Neural cell (in vitro differentiated cells): ENCODE measurements around the gene TACR2. TPM values are rescaled to one million over a fixed set of nuclear protein-coding genes. Genes with fewer than 3 reads are reported as not detected.

Experiments used
- H2AFZ ChIP-seq: fragments of 200-600, 300-800 bp; sonication (generic), shearing (Covaris generic); 2 replicates; pipeline ENCODE4 v1.6.0; 2014; ENCODE audit warnings: low read depth, mild to moderate bottlenecking, antibody characterized with exemption, low read length, moderate library complexity
- H3F3A ChIP-seq: fragments of 200-600 bp; shearing (Covaris generic); 2 replicates; pipeline ENCODE4 v1.6.1; 2016; ENCODE audit warnings: mild to moderate bottlenecking, moderate library complexity, mixed read lengths, antibody characterized with exemption, low read length; ENCODE audit not compliant: insufficient read depth, poor library complexity, severe bottlenecking
- H3K27ac ChIP-seq: fragments of 200-600, 300-800 bp; sonication (generic), shearing (Covaris generic); 2 replicates; pipeline ENCODE4 v1.5.1; 2014; ENCODE audit warnings: mild to moderate bottlenecking, low read length, moderate library complexity
- H3K27me3 ChIP-seq: fragments of 300-800, 200-600 bp; sonication (generic), shearing (Covaris generic); 2 replicates; pipeline ENCODE4 v1.6.0; 2014; ENCODE audit warnings: mild to moderate bottlenecking, low read depth, low read length, moderate library complexity; ENCODE audit not compliant: insufficient read depth
- H3K36me3 ChIP-seq: fragments of 300-800, 200-600 bp; sonication (generic), shearing (Covaris generic); 2 replicates; pipeline ENCODE4 v1.5.1; 2014; ENCODE audit warnings: mild to moderate bottlenecking, antibody characterized with exemption, low read length, moderate library complexity; ENCODE audit not compliant: insufficient read depth
- H3K4me2 ChIP-seq: fragments of 300-800, 200-600 bp; sonication (generic), shearing (Covaris generic); 2 replicates; pipeline ENCODE4 v1.6.0; 2014; ENCODE audit warnings: mild to moderate bottlenecking, low read length
- H3K4me3 ChIP-seq: fragments of 300-800, 200-600 bp; sonication (generic), shearing (Covaris generic); 2 replicates; pipeline ENCODE4 v1.5.1; 2014; ENCODE audit warnings: mild to moderate bottlenecking, low read length, moderate library complexity
- H3K79me2 ChIP-seq: fragments of 200-600 bp; shearing (Covaris generic); replicated peaks from 2 replicates; pipeline ENCODE4 v1.6.0; 2014; ENCODE audit warnings: mild to moderate bottlenecking, low read length, moderate library complexity; ENCODE audit not compliant: insufficient read depth
- H3K9ac ChIP-seq: fragments of 300-800, 200-600 bp; sonication (generic), shearing (Covaris generic); 2 replicates; pipeline ENCODE4 v1.6.1; 2016; ENCODE audit warnings: mild to moderate bottlenecking, low read length, mixed read lengths
- H3K9me2 ChIP-seq: fragments of 200-600 bp; shearing (Covaris generic); 2 replicates; pipeline ENCODE4 v1.6.1; 2016; ENCODE audit warnings: mild to moderate bottlenecking, low read length, mixed read lengths; ENCODE audit not compliant: insufficient read depth
- H3K9me3 ChIP-seq: fragments of 200-600, 300-800 bp; sonication (generic), shearing (Covaris generic); 2 replicates; pipeline ENCODE4 v1.6.1; 2016; ENCODE audit warnings: mild to moderate bottlenecking, mixed run types, low read length, moderate library complexity, mixed read lengths
- H4K20me1 ChIP-seq: fragments of 200-600 bp; shearing (Covaris generic); 2 replicates; pipeline ENCODE4 v1.6.1; 2016; ENCODE audit warnings: mild to moderate bottlenecking, mixed run types; ENCODE audit not compliant: insufficient read depth
- EP300 ChIP-seq: fragments of 450-650 bp; conservative IDR thresholded peaks from 2 replicates; pipeline ENCODE4 v1.6.1; 2014; ENCODE audit warnings: antibody characterized with exemption, mild to moderate bottlenecking, moderate library complexity; ENCODE audit not compliant: poor library complexity, severe bottlenecking
- EZH2 ChIP-seq: fragments of 200-600, 300-800 bp; shearing (Covaris generic), sonication (generic); IDR thresholded peaks from 2 replicates; pipeline ENCODE4 v1.6.1; 2014; ENCODE audit warnings: antibody characterized with exemption, low read length, borderline replicate concordance, mild to moderate bottlenecking; ENCODE audit not compliant: insufficient read depth, poor library complexity, severe bottlenecking
- MXI1 ChIP-seq: fragments of 450-650 bp; conservative IDR thresholded peaks from 2 replicates; pipeline ENCODE4 v1.6.1; 2014; ENCODE audit warnings: antibody characterized with exemption, mild to moderate bottlenecking; ENCODE audit not compliant: poor library complexity, severe bottlenecking
- POLR2AphosphoS5 ChIP-seq: IDR thresholded peaks from 2 replicates; pipeline ENCODE4 v1.6.1; 2012
- RAD21 ChIP-seq: fragments of 450-650 bp; conservative IDR thresholded peaks from 2 replicates; pipeline ENCODE4 v1.6.1; 2014; ENCODE audit warnings: antibody characterized with exemption, mild to moderate bottlenecking, moderate library complexity
- SMC3 ChIP-seq: fragments of 450-650 bp; conservative IDR thresholded peaks from 2 replicates; pipeline ENCODE4 v1.6.1; 2014; ENCODE audit warnings: antibody characterized with exemption, mild to moderate bottlenecking, moderate library complexity; ENCODE audit not compliant: poor library complexity
- TAF1 ChIP-seq: IDR thresholded peaks from 2 replicates; pipeline ENCODE4 v1.6.1; 2012; ENCODE audit warnings: low read depth
- polyA plus RNA-seq: library from polyadenylated mRNA; depleted of rRNA; stranded (reverse); fragments of >200 nt; gene quantifications from 2 replicates; pipeline ENCODE4 v1.2.3, GENCODE V29; 2014
- TF ChIP-seq, protein P1 (sequence below): IDR thresholded peaks from 2 replicates; pipeline ENCODE4 v1.6.1; 2012; ENCODE audit warnings: borderline replicate concordance
- TF ChIP-seq, protein P2 (sequence below): fragments of 450-650 bp; IDR thresholded peaks from 2 replicates; pipeline ENCODE4 v1.5.1; 2014; ENCODE audit warnings: antibody characterized with exemption, mild to moderate bottlenecking, moderate library complexity; ENCODE audit not compliant: poor library complexity, severe bottlenecking

The TACR2 gene
- polyA plus RNA-seq, 1 donor from 2014 or later: not detected

DNA sequence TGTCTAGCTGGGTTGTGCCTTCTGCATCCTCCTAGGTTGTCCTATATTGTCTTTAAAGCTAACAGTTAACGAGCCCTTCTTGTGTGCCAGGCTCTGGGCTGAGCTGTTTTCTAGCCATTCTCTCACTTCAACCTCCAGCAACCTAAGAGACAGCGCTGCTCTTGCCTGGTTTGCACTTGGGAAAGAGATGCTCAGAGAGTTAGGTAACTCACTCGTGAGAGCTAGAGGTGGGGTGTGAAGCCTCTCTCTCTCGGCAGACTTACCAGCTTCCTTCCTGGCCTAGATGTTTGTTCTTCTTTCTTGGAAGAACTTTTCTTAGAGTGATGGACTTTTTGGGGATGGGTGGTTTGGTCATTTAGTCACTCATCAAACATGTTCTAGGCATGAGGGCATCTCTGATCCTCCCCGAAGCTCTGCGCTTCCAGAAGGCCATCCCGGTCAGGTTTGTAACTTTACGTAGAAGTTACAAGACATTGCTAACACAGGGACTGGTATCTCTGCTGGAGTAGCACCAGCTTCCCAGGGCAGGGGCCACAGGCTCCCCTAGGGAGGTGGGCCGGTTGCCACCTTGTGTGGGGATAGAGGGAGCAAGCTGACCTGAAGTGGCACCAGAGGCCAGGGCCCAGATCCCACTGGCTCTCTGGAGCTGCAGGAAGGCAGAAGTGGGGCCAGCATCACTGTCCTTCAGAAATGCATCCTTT, 48.9 kb upstream of the TACR2 start:
- Histone ChIP-seq H3K27me3 (no peaks in the 10 kb centered on the region), H3K79me2 (no peaks in the 10 kb centered on the region), H3K9me2 (no peaks in the 10 kb centered on the region), H3K9ac (no peak overlapping the region), H3K4me3 (no peak overlapping the region), H3K27ac (no peak overlapping the region), H3K36me3 (no peaks in the 10 kb centered on the region), H3K4me2 (no peak overlapping the region), H4K20me1 (no peaks in the 10 kb centered on the region), H2AFZ (no peak overlapping the region), H3K9me3 (no peaks in the 10 kb centered on the region), H3F3A (no peaks in the 10 kb centered on the region)
- TF ChIP-seq EP300 (no peak), RAD21 (no peak), EZH2 (no peak), TAF1 (no peak), SMC3 (no peak), MXI1 (no peak), POLR2AphosphoS5 (no peak)
- TF ChIP-seq, protein P1, sequence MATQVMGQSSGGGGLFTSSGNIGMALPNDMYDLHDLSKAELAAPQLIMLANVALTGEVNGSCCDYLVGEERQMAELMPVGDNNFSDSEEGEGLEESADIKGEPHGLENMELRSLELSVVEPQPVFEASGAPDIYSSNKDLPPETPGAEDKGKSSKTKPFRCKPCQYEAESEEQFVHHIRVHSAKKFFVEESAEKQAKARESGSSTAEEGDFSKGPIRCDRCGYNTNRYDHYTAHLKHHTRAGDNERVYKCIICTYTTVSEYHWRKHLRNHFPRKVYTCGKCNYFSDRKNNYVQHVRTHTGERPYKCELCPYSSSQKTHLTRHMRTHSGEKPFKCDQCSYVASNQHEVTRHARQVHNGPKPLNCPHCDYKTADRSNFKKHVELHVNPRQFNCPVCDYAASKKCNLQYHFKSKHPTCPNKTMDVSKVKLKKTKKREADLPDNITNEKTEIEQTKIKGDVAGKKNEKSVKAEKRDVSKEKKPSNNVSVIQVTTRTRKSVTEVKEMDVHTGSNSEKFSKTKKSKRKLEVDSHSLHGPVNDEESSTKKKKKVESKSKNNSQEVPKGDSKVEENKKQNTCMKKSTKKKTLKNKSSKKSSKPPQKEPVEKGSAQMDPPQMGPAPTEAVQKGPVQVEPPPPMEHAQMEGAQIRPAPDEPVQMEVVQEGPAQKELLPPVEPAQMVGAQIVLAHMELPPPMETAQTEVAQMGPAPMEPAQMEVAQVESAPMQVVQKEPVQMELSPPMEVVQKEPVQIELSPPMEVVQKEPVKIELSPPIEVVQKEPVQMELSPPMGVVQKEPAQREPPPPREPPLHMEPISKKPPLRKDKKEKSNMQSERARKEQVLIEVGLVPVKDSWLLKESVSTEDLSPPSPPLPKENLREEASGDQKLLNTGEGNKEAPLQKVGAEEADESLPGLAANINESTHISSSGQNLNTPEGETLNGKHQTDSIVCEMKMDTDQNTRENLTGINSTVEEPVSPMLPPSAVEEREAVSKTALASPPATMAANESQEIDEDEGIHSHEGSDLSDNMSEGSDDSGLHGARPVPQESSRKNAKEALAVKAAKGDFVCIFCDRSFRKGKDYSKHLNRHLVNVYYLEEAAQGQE: no peak
- TF ChIP-seq, protein P2, sequence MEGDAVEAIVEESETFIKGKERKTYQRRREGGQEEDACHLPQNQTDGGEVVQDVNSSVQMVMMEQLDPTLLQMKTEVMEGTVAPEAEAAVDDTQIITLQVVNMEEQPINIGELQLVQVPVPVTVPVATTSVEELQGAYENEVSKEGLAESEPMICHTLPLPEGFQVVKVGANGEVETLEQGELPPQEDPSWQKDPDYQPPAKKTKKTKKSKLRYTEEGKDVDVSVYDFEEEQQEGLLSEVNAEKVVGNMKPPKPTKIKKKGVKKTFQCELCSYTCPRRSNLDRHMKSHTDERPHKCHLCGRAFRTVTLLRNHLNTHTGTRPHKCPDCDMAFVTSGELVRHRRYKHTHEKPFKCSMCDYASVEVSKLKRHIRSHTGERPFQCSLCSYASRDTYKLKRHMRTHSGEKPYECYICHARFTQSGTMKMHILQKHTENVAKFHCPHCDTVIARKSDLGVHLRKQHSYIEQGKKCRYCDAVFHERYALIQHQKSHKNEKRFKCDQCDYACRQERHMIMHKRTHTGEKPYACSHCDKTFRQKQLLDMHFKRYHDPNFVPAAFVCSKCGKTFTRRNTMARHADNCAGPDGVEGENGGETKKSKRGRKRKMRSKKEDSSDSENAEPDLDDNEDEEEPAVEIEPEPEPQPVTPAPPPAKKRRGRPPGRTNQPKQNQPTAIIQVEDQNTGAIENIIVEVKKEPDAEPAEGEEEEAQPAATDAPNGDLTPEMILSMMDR: no peak

DNA sequence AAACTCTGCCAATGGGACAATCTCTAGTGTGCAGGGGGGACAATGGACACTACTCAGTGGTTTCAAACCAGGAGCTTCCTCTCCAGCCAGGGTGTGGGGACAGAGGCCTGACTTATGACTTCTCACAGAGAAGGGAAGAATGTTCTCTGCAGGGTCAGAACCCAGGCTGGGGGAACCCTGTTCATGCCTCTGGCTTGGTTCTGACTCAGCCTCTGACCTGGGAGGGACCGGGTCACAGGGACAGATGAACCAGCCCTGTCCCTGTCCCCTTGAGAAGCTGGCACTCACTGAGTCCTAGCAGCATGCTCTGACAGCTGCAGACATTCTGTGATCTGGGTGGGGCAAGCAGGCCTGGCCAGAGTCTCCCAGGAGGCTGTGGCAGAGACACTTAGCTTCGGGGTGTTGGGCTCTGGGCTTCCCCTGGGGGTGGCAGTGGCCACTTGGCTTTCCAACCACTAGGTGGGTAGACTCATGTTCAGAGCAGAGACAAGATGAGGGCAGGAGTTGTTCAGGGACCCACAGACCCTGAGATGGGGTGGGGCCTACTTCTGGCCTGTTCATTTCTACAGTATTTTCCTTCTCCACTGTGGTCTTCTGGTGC, 48.2 kb upstream of the TACR2 start:
- no peaks in the 10 kb centered on the region for H4K20me1 ChIP-seq
- no peak for TF ChIP-seq POLR2AphosphoS5
- H3K27me3 ChIP-seq: no peaks in the 10 kb centered on the region
- no peaks in the 10 kb centered on the region for H3K79me2 ChIP-seq
- no peaks in the 10 kb centered on the region for H3F3A ChIP-seq
- no peaks in the 10 kb centered on the region for H3K36me3 ChIP-seq
- H3K4me3 ChIP-seq: no peak overlapping the region
- H3K27ac ChIP-seq: no peak overlapping the region
- no peaks in the 10 kb centered on the region for H3K9me3 ChIP-seq
- no peak overlapping the region for H3K4me2 ChIP-seq
- no peak overlapping the region for H3K9ac ChIP-seq
- H3K9me2 ChIP-seq: no peaks in the 10 kb centered on the region
- no peak overlapping the region for H2AFZ ChIP-seq
